K562 (cell line): ENCODE data around the gene RNASE4. TPM values are rescaled to one million over a fixed set of nuclear protein-coding genes. Genes with fewer than 3 reads are reported as not detected.
A peak's percentile ranks its signal among the peaks of the same experiment; 100 is the strongest.

Experiments
- ATAC-seq: fragments of 200-7000 bp; cut with Tn5 transposase; 3 replicates; pipeline ENCODE4 v1.9.1; 2020; ENCODE audit warnings: moderate library complexity
- BruUV-seq: library from RNA; stranded (reverse); fragments of 400-500 nt; replicated peaks from 2 replicates; lab custom pipeline; 2021; lab: Mats Ljungman, UMichigan
- CTCF ChIA-PET: fragments of 300-600 bp; formaldehyde crosslinking; extraction: SDS; loops from one replicate; lab custom pipeline; 2021; ENCODE audit warnings: low intra/inter-chr PET ratio; lab: Yijun Ruan, JAX
- POLR2A ChIA-PET: fragments of 300-600, 350-650 bp; sonication (Branson Sonifier 250); formaldehyde crosslinking; extraction: SDS; loops from one replicate; lab custom pipeline; 2021; ENCODE audit warnings: antibody characterized with exemption, inconsistent platforms; lab: Yijun Ruan, JAX
- DNase-seq, 4 experiments: peaks; one replicate each; pipeline versions ENCODE4 v3.0.0 to v3.0.0-alpha.2; 2011 to 2018; ENCODE audit warnings: low spot score in 3 of 4, mixed read lengths in 3 of 4; ENCODE audit errors: extremely low read depth in 1 of 4
- FAIRE-seq: peaks from 2 replicates; lab custom pipeline; 2011; peaks lifted over from hg19 to GRCh38; lab: Jason Lieb, UNC
- H2AFZ ChIP-seq: 2 replicates; pipeline ENCODE4 v1.6.0; 2011; ENCODE audit warnings: low read depth, low read length, control low read depth, inconsistent platforms
- H3K27ac ChIP-seq: fragments of 200-600 bp; 3 replicates; pipeline ENCODE4 v1.8.0; 2011; ENCODE audit warnings: low read depth, mild to moderate bottlenecking, control low read depth, inconsistent platforms, low read length, moderate library complexity, mixed read lengths; ENCODE audit errors: extremely low read depth
- H3K27me3 ChIP-seq, 2 experiments: fragments of 300-600 bp in 1 of 2; 2 replicates in 1 of 2; 3 replicates in 1 of 2; pipeline versions ENCODE4 v1.6.0 to v1.8.0; 2011; ENCODE audit warnings: inconsistent platforms in 2 of 2, low read length in 2 of 2, mild to moderate bottlenecking in 1 of 2, mixed read lengths in 1 of 2, moderate library complexity in 1 of 2; ENCODE audit not compliant: control insufficient read depth in 2 of 2, insufficient read depth in 2 of 2
- H3K36me3 ChIP-seq: fragments of 300-600 bp; 3 replicates; pipeline ENCODE4 v1.8.0; 2011; ENCODE audit warnings: mild to moderate bottlenecking, low read length, inconsistent platforms; ENCODE audit not compliant: control insufficient read depth, insufficient read depth
- H3K4me1 ChIP-seq, 2 experiments: fragments of 200-600 bp in 1 of 2; replicated peaks in 1 of 2; 2 replicates in 1 of 2; 3 replicates in 1 of 2; pipeline versions ENCODE4 v1.5.1 to v1.8.0; 2011; ENCODE audit warnings: inconsistent platforms in 2 of 2, low read length in 2 of 2, mild to moderate bottlenecking in 1 of 2, mixed read lengths in 1 of 2, moderate library complexity in 1 of 2; ENCODE audit not compliant: control insufficient read depth in 2 of 2, insufficient read depth in 2 of 2
- H3K4me2 ChIP-seq: 2 replicates; pipeline ENCODE4 v1.6.1; 2011; ENCODE audit warnings: low read length, control low read depth, inconsistent platforms, mixed read lengths; ENCODE audit not compliant: insufficient read depth
- H3K4me3 ChIP-seq: fragments of 200-600 bp; sonication (generic), shearing (Covaris generic); 2 replicates; pipeline ENCODE4 v1.5.1; 2016; ENCODE audit warnings: control low read depth, inconsistent platforms
- H3K79me2 ChIP-seq: fragments of 200-600 bp; 3 replicates; pipeline ENCODE4 v1.8.0; 2011; ENCODE audit warnings: low read length, inconsistent platforms; ENCODE audit not compliant: control insufficient read depth, insufficient read depth
- H3K9ac ChIP-seq, 2 experiments: 2 replicates each; pipeline versions ENCODE4 v1.6.0 to v1.6.1; 2011; ENCODE audit warnings: low read depth in 2 of 2, low read length in 2 of 2, control low read depth in 1 of 2, inconsistent platforms in 1 of 2, mild to moderate bottlenecking in 1 of 2, mixed read lengths in 1 of 2; ENCODE audit not compliant: insufficient read depth in 1 of 2
- H3K9me1 ChIP-seq: one replicate; pipeline ENCODE4 v1.6.0; 2011; ENCODE audit warnings: inconsistent platforms, mild to moderate bottlenecking, low read length, moderate library complexity; ENCODE audit not compliant: control insufficient read depth, insufficient read depth
- H3K9me3 ChIP-seq: replicated peaks from 2 replicates; pipeline ENCODE4 v1.5.1; 2011; ENCODE audit warnings: low read depth, low read length, inconsistent platforms; ENCODE audit not compliant: control insufficient read depth, insufficient read depth
- H4K20me1 ChIP-seq: replicated peaks from 2 replicates; pipeline ENCODE4 v1.6.1; 2011; ENCODE audit warnings: low read length, inconsistent platforms, mixed read lengths; ENCODE audit not compliant: control insufficient read depth, insufficient read depth
- C11orf30 ChIP-seq: fragments of 450-650 bp; IDR thresholded peaks from 2 replicates; pipeline ENCODE4 v1.6.1; 2016; ENCODE audit warnings: low read depth, mild to moderate bottlenecking
- GTF3C2 ChIP-seq: IDR thresholded peaks from 3 replicates; pipeline ENCODE4 v1.6.1; 2011; ENCODE audit warnings: borderline replicate concordance, mild to moderate bottlenecking, moderate library complexity; ENCODE audit not compliant: insufficient read length; ENCODE audit errors: extremely low read depth
- ZNF133 ChIP-seq: fragments of 250-450 bp; sonication (Bioruptor Pico); IDR thresholded peaks from 2 replicates; pipeline ENCODE4 v1.4.0; 2020; ENCODE audit warnings: mild to moderate bottlenecking
- ZNF140 ChIP-seq: fragments of 250-450 bp; sonication (Bioruptor Pico); IDR thresholded peaks from 2 replicates; pipeline ENCODE4 v1.8.0; 2021; ENCODE audit warnings: moderate library complexity, mild to moderate bottlenecking, inconsistent platforms
- ZNF316 ChIP-seq: fragments of 450-650 bp; IDR thresholded peaks from 2 replicates; pipeline ENCODE4 v1.6.1; 2016
- WGBS: fragments of 100-300 bp; shearing (Covaris generic); methylation state at CpG from one replicate; pipeline ENCODE4 v1.1.6; 2016; ENCODE audit warnings: low coverage, mixed read lengths; ENCODE audit not compliant: insufficient coverage; ENCODE audit errors: missing lambda C conversion rate; 5-methylcytosine and 5-hydroxymethylcytosine counted together
- in situ Hi-C: fragments of 300-500 bp; cut with MboI; formaldehyde crosslinking; loops from 4 replicates; pipeline ENCODE4 v1.15.0; 2018; ENCODE audit warnings: inconsistent platforms, mixed read lengths
- intact Hi-C: fragments of 100-400 bp; cut with micrococcal nuclease; formaldehyde crosslinking; loops from 2 replicates; pipeline ENCODE4 v1.14.2; 2022
- polyA plus RNA-seq, 8 experiments: library from polyadenylated mRNA; depleted of rRNA in 4 of 8; stranded (reverse) in 5 of 8; unstranded in 3 of 8; fragments of >200 nt; fragmentation: Nextera tagmentation in 2 of 8; fragmentation: Illumina TruSeq in 1 of 8; extraction: Ambion mirVana in 2 of 8; extraction: Trizol in 1 of 8; gene quantifications; 2 replicates each; pipeline versions ENCODE4 v1.2.1 to v1.2.3, GENCODE V29; 2011 to 2014; ENCODE audit warnings: inconsistent platforms in 1 of 8, missing spikeins in 1 of 8
- total RNA-seq, 7 experiments: library from RNA; depleted of rRNA in 6 of 7; stranded (reverse); fragments of >200 nt in 6 of 7; fragmentation: Illumina TruSeq in 2 of 7; extraction: Trizol in 2 of 7; gene quantifications; 2 replicates each; pipeline versions ENCODE4 v1.2.1 to v1.2.3, GENCODE V29; 2011 to 2021; ENCODE audit warnings: low replicate concordance in 1 of 7

The RNASE4 gene
- total and polyA plus RNA-seq, 9 of the 15 experiments (the other 6 are each of a cell fraction or from before 2014, with no cell fraction given), result 0.09 to 0.22 (median 0.13) TPM; not detected in 2

GRCh38 chr14:20732477-20732876, 48.1 kb downstream of the RNASE4 start (continued):
- TF ChIP-seq GTF3C2 (no peak), ZNF133 (CRISPR knock-in tag) (no peak)

GRCh38 chr14:20732979-20733635, 48.7 kb downstream of the RNASE4 start:
- Histone ChIP-seq H3K36me3 (no peaks in the 10 kb centered on the region), H3K79me2 (no peaks in the 10 kb centered on the region), H4K20me1 (no peaks in the 10 kb centered on the region), H2AFZ (no peak overlapping the region), H3K27ac (no peak overlapping the region), H3K9me3 (no peaks in the 10 kb centered on the region), H3K4me3 (no peak overlapping the region), H3K4me1 (peaks cover 0 to 3% of the 10 kb centered on the region in 2 experiments; a peak in 2 of 5 replicates), H3K9ac (no peak overlapping the region), H3K4me2 (no peak overlapping the region), H3K9me1 (no peaks in the 10 kb centered on the region), H3K27me3 (peaks cover 3 to 5% of the 10 kb centered on the region in 2 experiments; a peak in 3 of 5 replicates)
- in situ Hi-C loops, result no loop called here
- no peak for ATAC-seq
- no TSS peak for BruUV-seq
- POLR2A ChIA-PET, result interaction anchor here (0.6 to 0.8 kb wide), 2 partner anchors 243 to 919 kb away, joined by 3 to 5 read pairs; no protein-coding TSS in a partner anchor
- no peak for DNase-seq
- intact Hi-C loops, result no loop called here
- WGBS, result 1% methylated on average over 6 of the region's 6 CpGs
- TF ChIP-seq ZNF316, result peak; percentile 11; the same call in 1 of the 2 replicates
- 0 out of 2 replicates have a peak, but pooled peaks have one; percentile 11 for TF ChIP-seq C11orf30
- no peak for TF ChIP-seq ZNF140 (CRISPR knock-in tag)
- FAIRE-seq, result no peak
- CTCF ChIA-PET, result no interaction called here
